Activated T-helper 1 cell treated with anti-CD3 and anti-CD28 coated beads, Interleukin-12 subunit alpha, Interleukin-12 subunit beta, Interleukin-2, Interleukin-4 antibody, amounts not matched to agents 30 ng/mL and 10 ng/mL and 1 ng/mL, durations not matched to agents 14 hours and 24 hours and 36 hours (primary cell): ENCODE data around the gene PEX11A. TPM values are rescaled to one million over a fixed set of nuclear protein-coding genes. Genes with fewer than 3 reads are reported as not detected.
"Not testable (repeated sequence)": the region's sequence is repeated elsewhere in the genome, so short reads cannot be mapped to it uniquely, and the experiment has no call there.

Experiments used
- DNase-seq: peaks from one replicate; pipeline ENCODE4 v3.0.0; 2021; ENCODE audit warnings: low spot score
- H3K27ac Mint-ChIP-seq: one replicate; pipeline ENCODE4 v1.8.0; 2021; ENCODE audit warnings: mild to moderate bottlenecking, mixed read lengths
- H3K27me3 Mint-ChIP-seq: one replicate; pipeline ENCODE4 v1.8.0; 2022; ENCODE audit warnings: mild to moderate bottlenecking, moderate library complexity, mixed read lengths; ENCODE audit not compliant: insufficient read depth
- H3K36me3 Mint-ChIP-seq: one replicate; pipeline ENCODE4 v1.8.0; 2021; ENCODE audit warnings: low read depth, mixed read lengths
- H3K4me1 Mint-ChIP-seq: one replicate; pipeline ENCODE4 v1.8.0; 2021; ENCODE audit warnings: low read depth, mixed read lengths
- H3K4me3 Mint-ChIP-seq: one replicate; pipeline ENCODE4 v1.8.0; 2021; ENCODE audit warnings: mild to moderate bottlenecking, moderate library complexity, mixed read lengths
- H3K9me3 Mint-ChIP-seq: one replicate; pipeline ENCODE4 v1.8.0; 2021; ENCODE audit warnings: mixed read lengths
- intact Hi-C: fragments of 100-400 bp; cut with micrococcal nuclease; formaldehyde crosslinking; loops from one replicate; pipeline ENCODE4 v1.15.1; 2024
- total RNA-seq: library from RNA; stranded (reverse); gene quantifications from 2 replicates; pipeline ENCODE4 v1.2.3, GENCODE V29; 2022

PEX11A gene
- total RNA-seq, 1 donor from 2014 or later = 1.0 TPM

- no peak overlapping the region for H3K4me3 Mint-ChIP-seq
- no peaks in the 10 kb centered on the region for H3K9me3 Mint-ChIP-seq
Observed at GRCh38 chr15:89695198-89695597, 4.6 kb upstream of the PEX11A start.

GRCh38 chr15:89693696-89694095 is 3.1 kb upstream of the PEX11A start:
- DNase-seq = no peak
- Mint-ChIP-seq H3K9me3 (no peaks in the 10 kb centered on the region), H3K27me3 (peaks cover 19% of the 10 kb centered on the region), H3K27ac (no peak overlapping the region), H3K4me3 (no peak overlapping the region), H3K36me3 (no peaks in the 10 kb centered on the region), H3K4me1 (peaks cover 10% of the 10 kb centered on the region)
- intact Hi-C loops = loop anchor here (5.0 kb wide), 2 partner anchors 116 to 199 kb away; partner anchors contain the start of genes AP3S2 and TICRR

More at GRCh38 chr15:89695198-89695597, 4.6 kb upstream of the PEX11A start:
- peaks cover 10% of the 10 kb centered on the region for H3K4me1 Mint-ChIP-seq
- H3K36me3 Mint-ChIP-seq = no peaks in the 10 kb centered on the region
- DNase-seq = no peak
- H3K27ac Mint-ChIP-seq = no peak overlapping the region
- intact Hi-C loops = no loop called here
- peaks cover 19% of the 10 kb centered on the region for H3K27me3 Mint-ChIP-seq

GRCh38 chr15:89693091-89693490 is 2.5 kb upstream of the PEX11A start:
- no peak overlapping the region for H3K27ac Mint-ChIP-seq
- no peaks in the 10 kb centered on the region for H3K36me3 Mint-ChIP-seq
- no peak for DNase-seq
- H3K27me3 Mint-ChIP-seq = peaks cover 15% of the 10 kb centered on the region
- no peaks in the 10 kb centered on the region for H3K9me3 Mint-ChIP-seq
- H3K4me1 Mint-ChIP-seq = peaks cover 10% of the 10 kb centered on the region
- intact Hi-C loops = loop anchor here (5.0 kb wide), 2 partner anchors 116 to 199 kb away; partner anchors contain the start of genes AP3S2 and TICRR
- no peak overlapping the region for H3K4me3 Mint-ChIP-seq

DNA sequence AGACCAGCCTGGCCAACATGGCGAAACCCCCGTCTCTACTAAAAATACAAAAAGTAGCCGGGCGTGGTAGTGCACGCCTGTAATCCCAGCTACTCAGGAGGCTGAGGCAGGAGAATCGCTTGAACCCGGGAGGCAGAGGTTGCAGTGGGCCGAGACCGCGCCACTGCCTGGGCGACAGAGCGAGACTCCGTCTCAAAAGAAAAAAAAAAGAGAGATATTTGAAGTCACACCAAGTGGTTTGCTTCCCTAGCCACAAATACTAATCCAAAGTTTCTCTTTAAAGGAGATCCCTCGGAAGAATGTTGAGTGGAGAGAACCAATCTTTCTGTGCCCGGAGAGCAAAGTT is 651 bp downstream of the PEX11A start:
- DNase-seq, H3K27me3 Mint-ChIP-seq, H3K36me3 Mint-ChIP-seq, H3K9me3 Mint-ChIP-seq, H3K4me1 Mint-ChIP-seq: not testable (repeated sequence)
- Mint-ChIP-seq H3K27ac (peak overlapping the region; percentile 23), H3K4me3 (peak overlapping the region; percentile 82)
- intact Hi-C loops = loop anchor here (5.0 kb wide), 2 partner anchors 113 to 202 kb away; partner anchors contain the start of genes AP3S2 and TICRR

- intact Hi-C loops = no loop called here
- no peaks in the 10 kb centered on the region for H3K9me3 Mint-ChIP-seq
- H3K4me1 Mint-ChIP-seq = peaks cover 10% of the 10 kb centered on the region
- H3K36me3 Mint-ChIP-seq = no peaks in the 10 kb centered on the region
- DNase-seq = no peak
- H3K4me3 Mint-ChIP-seq = no peak overlapping the region
- no peak overlapping the region for H3K27ac Mint-ChIP-seq
- H3K27me3 Mint-ChIP-seq = no peaks in the 10 kb centered on the region
Observed at GRCh38 chr15:89686522-89686921, 4.0 kb downstream of the PEX11A start.

GRCh38 chr15:89685995-89686394 is 4.6 kb downstream of the PEX11A start:
- no peaks in the 10 kb centered on the region for H3K36me3 Mint-ChIP-seq
- H3K27me3 Mint-ChIP-seq = no peaks in the 10 kb centered on the region
- H3K4me1 Mint-ChIP-seq = peaks cover 7% of the 10 kb centered on the region
- intact Hi-C loops = no loop called here
- H3K4me3 Mint-ChIP-seq = no peak overlapping the region
- DNase-seq = no peak
- no peaks in the 10 kb centered on the region for H3K9me3 Mint-ChIP-seq
- H3K27ac Mint-ChIP-seq = no peak overlapping the region

DNA sequence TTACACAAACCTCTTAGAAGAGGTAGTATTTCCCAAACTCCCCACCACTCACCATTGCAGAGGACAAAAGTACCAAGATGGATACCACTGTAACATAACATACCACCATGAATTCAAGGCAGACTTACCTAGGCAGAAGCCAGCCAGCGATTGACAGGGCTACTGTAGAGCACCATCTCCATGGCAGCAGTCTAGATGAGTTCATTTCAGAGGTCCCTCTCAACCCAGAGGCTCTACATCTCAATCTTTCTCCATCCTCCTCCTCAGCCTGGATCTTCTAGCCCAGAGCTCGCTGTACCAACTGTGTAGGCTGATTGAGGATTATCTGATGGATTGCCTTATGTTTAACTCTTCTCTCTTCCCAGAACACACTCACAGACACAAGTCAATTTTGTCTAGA is 9.4 kb downstream of the PEX11A start:
- intact Hi-C loops = no loop called here
- H3K27ac Mint-ChIP-seq = no peak overlapping the region
- H3K36me3 Mint-ChIP-seq = no peaks in the 10 kb centered on the region
- DNase-seq = no peak
- H3K9me3 Mint-ChIP-seq = no peaks in the 10 kb centered on the region
- no peak overlapping the region for H3K4me3 Mint-ChIP-seq
- peaks cover 10% of the 10 kb centered on the region for H3K27me3 Mint-ChIP-seq
- H3K4me1 Mint-ChIP-seq = no peaks in the 10 kb centered on the region

GRCh38 chr15:89680282-89680873 is 10.2 kb downstream of the PEX11A start:
- Mint-ChIP-seq H3K9me3 (no peaks in the 10 kb centered on the region), H3K4me1 (no peaks in the 10 kb centered on the region), H3K27ac (no peak overlapping the region), H3K4me3 (no peak overlapping the region), H3K27me3 (peaks cover 10% of the 10 kb centered on the region), H3K36me3 (no peaks in the 10 kb centered on the region)
- intact Hi-C loops = no loop called here
- DNase-seq = no peak

DNA sequence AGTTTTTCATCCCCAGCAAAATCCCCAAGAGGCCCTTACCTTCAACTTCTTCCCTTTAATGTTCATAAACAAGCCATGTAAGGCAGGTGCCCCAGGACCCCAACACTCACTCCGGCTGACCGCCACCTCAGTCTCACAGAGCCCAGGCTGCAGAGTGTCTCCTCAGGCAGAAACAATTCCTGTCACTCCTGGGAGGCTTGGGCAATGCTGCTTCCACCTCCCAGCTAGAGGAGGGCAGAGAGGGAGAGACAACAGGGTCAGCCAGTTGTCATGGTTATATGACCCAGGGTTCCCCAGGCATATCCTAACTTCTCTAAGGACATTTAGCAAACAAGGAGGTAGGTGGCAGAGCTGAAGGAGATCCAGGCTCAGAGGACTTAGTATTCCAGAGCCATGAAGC is 11.3 kb downstream of the PEX11A start, which contains the start of gene PLIN1:
PLIN1 (minus strand) TSS at position 156 of the 400 bp plus-strand sequence. CDS start 1,878 bp downstream, outside the sequence.
- Mint-ChIP-seq H3K36me3 (no peaks in the 10 kb centered on the region), H3K9me3 (no peaks in the 10 kb centered on the region)

GRCh38 chr15:89677381-89677780 is 13.2 kb downstream of the PEX11A start:
- intact Hi-C loops = no loop called here
- Mint-ChIP-seq H3K27ac (no peak overlapping the region), H3K9me3 (no peaks in the 10 kb centered on the region), H3K27me3 (peaks cover 10% of the 10 kb centered on the region), H3K4me1 (no peaks in the 10 kb centered on the region), H3K4me3 (no peak overlapping the region), H3K36me3 (no peaks in the 10 kb centered on the region)
- DNase-seq = no peak

More for the DNA sequence above, 11.3 kb downstream of the PEX11A start, which contains the start of gene PLIN1:
- intact Hi-C loops = no loop called here
- no peak for DNase-seq
- no peak within 1 kb of the TSS for H3K27ac Mint-ChIP-seq
- H3K27me3 Mint-ChIP-seq = peaks cover 10% of the 10 kb centered on the region
- H3K4me1 Mint-ChIP-seq = no peaks in the 10 kb centered on the region
- no peak within 1 kb of the TSS for H3K4me3 Mint-ChIP-seq

- no peaks in the 10 kb centered on the region for H3K9me3 Mint-ChIP-seq
- DNase-seq = no peak
- H3K4me3 Mint-ChIP-seq = no peak overlapping the region
- intact Hi-C loops = no loop called here
- no peaks in the 10 kb centered on the region for H3K36me3 Mint-ChIP-seq
- H3K4me1 Mint-ChIP-seq = no peaks in the 10 kb centered on the region
- no peak overlapping the region for H3K27ac Mint-ChIP-seq
- peaks cover 10% of the 10 kb centered on the region for H3K27me3 Mint-ChIP-seq
Observed at GRCh38 chr15:89675606-89676005, 14.9 kb downstream of the PEX11A start.

GRCh38 chr15:89674526-89674925 is 16.0 kb downstream of the PEX11A start:
- no peaks in the 10 kb centered on the region for H3K4me1 Mint-ChIP-seq
- no peaks in the 10 kb centered on the region for H3K9me3 Mint-ChIP-seq
- no peaks in the 10 kb centered on the region for H3K36me3 Mint-ChIP-seq
- peaks cover 8% of the 10 kb centered on the region for H3K27me3 Mint-ChIP-seq
- intact Hi-C loops = no loop called here
- H3K4me3 Mint-ChIP-seq = no peak overlapping the region
- DNase-seq = no peak
- H3K27ac Mint-ChIP-seq = no peak overlapping the region

DNA sequence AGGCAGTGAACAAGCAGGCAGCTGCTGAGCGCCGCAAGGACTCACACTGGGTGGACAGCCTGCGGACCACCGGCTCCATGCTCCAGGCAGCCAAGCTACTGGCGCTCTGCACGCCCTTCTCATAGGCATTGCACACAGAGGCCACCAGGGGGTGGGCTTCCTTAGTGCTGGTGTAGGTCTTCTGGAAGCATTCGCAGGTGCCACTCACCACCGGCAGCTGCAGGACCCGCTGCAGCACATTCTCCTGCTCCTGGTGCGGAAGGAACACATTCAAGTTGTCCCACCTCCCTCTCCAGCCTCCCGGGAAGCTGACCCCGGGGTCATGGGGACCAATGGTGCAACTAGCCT is 17.4 kb downstream of the PEX11A start:
- Mint-ChIP-seq H3K27ac (no peak overlapping the region), H3K27me3 (peaks cover 11% of the 10 kb centered on the region), H3K9me3 (no peaks in the 10 kb centered on the region), H3K4me1 (no peaks in the 10 kb centered on the region), H3K36me3 (no peaks in the 10 kb centered on the region), H3K4me3 (no peak overlapping the region)
- no peak for DNase-seq
- intact Hi-C loops = no loop called here
